BJ (cell line): ENCODE data around the gene C9orf152. TPM values are rescaled to one million over a fixed set of nuclear protein-coding genes. Genes with fewer than 3 reads are reported as not detected.

Experiments used
- CTCF ChIA-PET: fragments of 350-600 bp; formaldehyde crosslinking; extraction: SDS; loops from one replicate; lab custom pipeline; 2021; ENCODE audit warnings: antibody characterized with exemption, inconsistent platforms; lab: Yijun Ruan, JAX
- POLR2A ChIA-PET: fragments of 300-600 bp; sonication (Branson Sonifier 250); formaldehyde crosslinking; extraction: SDS; loops from one replicate; lab custom pipeline; 2021; ENCODE audit warnings: antibody characterized with exemption; lab: Charles Lee
- DNase-seq: peaks from one replicate; pipeline ENCODE4 v3.0.0-alpha.2; 2011; ENCODE audit warnings: low read depth
- H3K27me3 ChIP-seq: 2 replicates; pipeline ENCODE4 v1.6.0; 2011; ENCODE audit warnings: low read length; ENCODE audit not compliant: control insufficient read depth, insufficient read depth
- H3K36me3 ChIP-seq: 2 replicates; pipeline ENCODE4 v1.5.1; 2011; ENCODE audit warnings: low read length; ENCODE audit not compliant: control insufficient read depth, insufficient read depth
- H3K4me3 ChIP-seq: 2 replicates; pipeline ENCODE4 v1.5.1; 2011; ENCODE audit warnings: low read depth, mild to moderate bottlenecking, control low read depth, low read length
- CTCF ChIP-seq: IDR thresholded peaks from 2 replicates; pipeline ENCODE4 v1.5.1; 2011; ENCODE audit warnings: low read depth, mild to moderate bottlenecking, control low read depth, inconsistent platforms, low read length, moderate library complexity; ENCODE audit not compliant: insufficient read depth
- polyA plus RNA-seq: library from polyadenylated mRNA; depleted of rRNA; stranded (reverse); fragments of >200 nt; gene quantifications from 2 replicates; pipeline ENCODE4 v1.2.3, GENCODE V29; 2011

The C9orf152 gene
- polyA plus RNA-seq, 1 experiment: not detected

DNA sequence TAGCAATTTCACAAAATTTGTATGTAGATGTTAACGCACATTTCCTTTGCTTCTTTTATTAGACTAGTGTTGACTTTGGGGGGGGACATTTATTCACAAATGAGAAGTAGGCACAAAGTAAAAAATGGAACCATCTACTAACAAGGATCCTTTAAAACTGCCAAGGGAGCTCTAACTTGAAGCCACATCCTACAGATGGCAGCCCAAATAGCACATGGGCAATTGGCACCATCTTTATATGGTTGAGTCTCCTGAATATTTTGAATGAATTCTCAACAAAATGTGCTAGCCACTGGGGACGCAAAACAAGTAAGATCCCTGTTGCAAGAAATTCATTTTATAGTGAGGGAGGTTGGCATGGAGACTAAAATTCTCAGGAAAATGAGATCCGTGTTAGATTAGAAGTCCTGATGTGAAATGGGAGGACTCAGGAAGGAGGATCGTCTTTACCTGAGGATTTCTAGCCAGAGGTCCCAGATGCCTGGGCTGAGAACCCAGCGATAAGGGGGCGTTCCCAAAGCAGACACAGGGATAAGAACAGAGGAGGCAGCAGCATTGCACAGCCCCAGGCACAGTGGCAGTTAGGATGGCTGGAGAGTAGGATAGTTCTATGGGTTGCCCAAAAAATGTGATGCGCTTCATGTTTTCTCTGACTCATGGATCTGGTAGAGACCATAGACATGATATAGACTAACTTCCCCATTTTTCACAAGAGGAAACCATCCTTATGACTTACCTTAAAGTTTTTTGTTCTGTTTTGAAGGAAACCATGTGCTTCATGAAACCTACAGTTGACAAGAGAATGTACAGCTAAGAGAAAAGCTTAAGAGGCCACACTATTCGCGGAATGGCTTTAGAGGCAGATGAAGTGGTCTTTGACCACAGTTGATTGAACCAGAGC is 37.4 kb downstream of the C9orf152 start:
- TF ChIP-seq CTCF: no peak

DNA sequence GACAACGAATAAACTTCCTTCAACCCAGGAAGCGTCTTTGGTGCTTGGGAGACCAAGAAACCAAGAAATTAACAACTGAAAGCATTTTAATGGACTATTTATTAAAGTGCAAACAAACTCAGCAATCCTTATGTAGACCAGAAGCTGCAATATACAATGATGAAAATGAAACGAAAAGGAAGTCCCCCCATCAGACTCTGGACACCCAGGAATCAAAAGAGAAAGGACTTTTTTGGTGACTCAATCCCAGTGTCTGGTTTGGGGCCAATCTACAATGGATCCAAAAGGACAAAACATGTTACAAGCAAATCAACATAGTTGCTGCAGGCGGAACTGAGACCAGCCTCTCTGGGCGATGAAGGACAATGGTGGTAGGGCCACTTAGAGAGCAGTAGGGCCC is 39.5 kb downstream of the C9orf152 start:
- CTCF ChIA-PET: interaction anchor here (1.0 kb wide), 1 partner anchor 15 kb away, joined by 3 read pairs; no protein-coding TSS in a partner anchor
- POLR2A ChIA-PET: no interaction called here
- Histone ChIP-seq H3K27me3 (no peaks in the 10 kb centered on the region), H3K36me3 (peaks cover 9% of the 10 kb centered on the region), H3K4me3 (no peak overlapping the region)
- no peak for DNase-seq
- TF ChIP-seq CTCF: no peak

More for the DNA sequence above, 37.4 kb downstream of the C9orf152 start:
- H3K4me3 ChIP-seq: no peak overlapping the region
- POLR2A ChIA-PET: no interaction called here
- H3K36me3 ChIP-seq: peaks cover 9% of the 10 kb centered on the region
- H3K27me3 ChIP-seq: no peaks in the 10 kb centered on the region
- DNase-seq: no peak
- CTCF ChIA-PET: interaction anchor here (0.8 to 1.6 kb wide), 4 partner anchors 9 to 27 kb away, joined by 3 to 4 read pairs (median 3); no protein-coding TSS in a partner anchor

DNA sequence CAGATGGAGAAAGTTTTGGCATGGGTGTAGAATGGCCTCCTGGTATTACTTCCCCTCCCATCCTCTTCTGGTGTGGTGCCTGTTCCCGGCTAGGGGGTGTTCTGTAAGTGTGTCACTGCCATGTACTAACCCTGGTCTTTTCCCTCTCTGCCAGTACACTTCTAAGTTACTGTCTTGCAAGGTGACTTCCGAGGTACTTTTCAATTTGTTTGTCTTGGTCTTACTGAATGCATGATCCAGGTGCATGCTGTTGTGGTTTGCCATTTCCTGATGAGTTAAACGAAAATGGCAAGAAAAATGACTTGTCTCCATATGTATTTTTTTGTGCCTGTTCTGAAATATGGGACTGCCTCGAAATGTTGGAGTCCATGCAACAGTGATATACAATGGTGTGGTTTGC is 46.0 kb downstream of the C9orf152 start:
- H3K4me3 ChIP-seq: no peak overlapping the region
- TF ChIP-seq CTCF: no peak
- POLR2A ChIA-PET: no interaction called here
- CTCF ChIA-PET: interaction anchor here (0.9 to 1.0 kb wide), 2 partner anchors 11 to 259 kb away, joined by 3 to 4 read pairs; no protein-coding TSS in a partner anchor
- peaks cover 13% of the 10 kb centered on the region for H3K36me3 ChIP-seq
- no peak for DNase-seq
- H3K27me3 ChIP-seq: no peaks in the 10 kb centered on the region

GRCh38 chr9:110160685-110161084 is 47.3 kb downstream of the C9orf152 start:
- Histone ChIP-seq H3K4me3 (no peak overlapping the region), H3K36me3 (peaks cover 13% of the 10 kb centered on the region), H3K27me3 (no peaks in the 10 kb centered on the region)
- ChIA-PET CTCF (interaction anchor here (1.1 kb wide), 1 partner anchor 11 kb away, joined by 3 read pairs; no protein-coding TSS in a partner anchor), POLR2A (no interaction called here)
- TF ChIP-seq CTCF: no peak
- DNase-seq: no peak

GRCh38 chr9:110160123-110160522 is 47.8 kb downstream of the C9orf152 start:
- POLR2A ChIA-PET: no interaction called here
- H3K4me3 ChIP-seq: no peak overlapping the region
- DNase-seq: no peak
- CTCF ChIA-PET: interaction anchor here (0.6 to 1.1 kb wide), 2 partner anchors 9 to 11 kb away, joined by 3 read pairs; no protein-coding TSS in a partner anchor
- no peaks in the 10 kb centered on the region for H3K27me3 ChIP-seq
- peaks cover 15% of the 10 kb centered on the region for H3K36me3 ChIP-seq
- TF ChIP-seq CTCF: no peak
